Gastrocnemius medialis (tissue), 4 donors: Measurements from ENCODE around the gene NPAS3.

Experiments used
- CTCF ChIP-seq, 5 experiments: fragments of 450-650 bp in 3 of 5; fragments of 200-600 bp in 2 of 5; sonication (generic) in 2 of 5; IDR thresholded peaks in 4 of 5; conservative IDR thresholded peaks in 1 of 5; 1 replicate in 4 of 5; 2 replicates in 1 of 5; pipeline ENCODE4 v1.5.1; 2016 to 2019; ENCODE audit warnings: antibody characterized with exemption in 5 of 5, mild to moderate bottlenecking in 3 of 5, moderate library complexity in 3 of 5
- POLR2A ChIP-seq, 2 donors: fragments of 450-650 bp; IDR thresholded peaks; one replicate each; pipeline ENCODE4 v1.6.1; 2017; ENCODE audit warnings: antibody characterized with exemption in 2 of 2, mild to moderate bottlenecking in 2 of 2, moderate library complexity in 2 of 2

GRCh38 chr14:33432407-33433023, 493.8 kb downstream of the NPAS3 start:
- TF ChIP-seq CTCF (IDR thresholded peaks at IDR 0.05 in 4 of 5, conservative IDR thresholded peaks at IDR 0.05 in 1 of 5) (peak in 1 of 5 experiments; percentile 20), POLR2A (IDR thresholded peaks at IDR 0.05) (no peak)
